HFF-Myc (cell line): ENCODE data around the gene LAIR1.
"Not testable (repeated sequence)": the region's sequence is repeated elsewhere in the genome, so short reads cannot be mapped to it uniquely, and the experiment has no call there.

Experiments used
- DNase-seq: peaks from one replicate; pipeline ENCODE4 v3.0.0-alpha.2; 2011; ENCODE audit warnings: low read depth; ENCODE audit errors: extremely low read depth
- H3K4me3 ChIP-seq: replicated peaks from 2 replicates; pipeline ENCODE4 v1.5.1; 2011; ENCODE audit warnings: low read depth, mild to moderate bottlenecking, control low read depth, low read length
- TF ChIP-seq, protein P1 (sequence below): IDR thresholded peaks from 2 replicates; pipeline ENCODE4 v1.5.1; 2012; ENCODE audit warnings: mild to moderate bottlenecking, low read depth, low read length, control low read depth; ENCODE audit errors: missing control alignments

The LAIR1 gene

DNA sequence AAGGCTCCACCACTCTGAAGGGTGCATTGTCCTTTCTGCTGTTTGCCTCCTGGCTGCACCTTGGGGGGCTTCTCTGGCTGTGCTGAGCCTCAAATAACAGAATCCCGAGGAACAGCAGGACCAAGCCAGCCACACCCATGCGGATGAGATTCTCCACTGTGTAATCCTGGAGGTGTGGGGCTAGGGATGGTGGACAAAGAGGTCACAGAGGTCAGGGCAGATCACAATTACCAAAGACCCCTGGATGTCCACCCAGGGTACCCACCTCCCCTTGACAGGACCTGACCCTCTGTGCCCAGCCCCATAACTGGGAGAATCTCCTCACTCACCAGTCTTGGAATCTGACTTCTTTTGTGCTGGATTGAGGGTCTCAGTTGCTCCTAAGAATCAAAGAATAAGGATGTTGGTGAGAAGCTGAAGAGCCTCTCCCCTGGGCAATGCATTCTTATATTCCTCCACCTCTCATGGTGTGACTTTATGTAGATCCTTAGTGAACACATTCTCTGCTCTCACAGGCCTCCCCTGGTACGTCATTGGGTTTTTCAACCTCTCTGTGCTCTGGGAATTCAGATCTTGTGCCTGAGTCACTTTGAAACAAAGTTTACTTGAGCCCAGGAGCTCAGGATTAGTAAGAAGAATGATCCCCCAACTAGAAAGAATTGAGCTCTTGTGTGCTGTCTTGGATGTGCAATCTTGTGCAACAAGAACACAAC, 31.0 kb downstream of the LAIR1 start:
- no peak for DNase-seq
- TF ChIP-seq, protein P1, sequence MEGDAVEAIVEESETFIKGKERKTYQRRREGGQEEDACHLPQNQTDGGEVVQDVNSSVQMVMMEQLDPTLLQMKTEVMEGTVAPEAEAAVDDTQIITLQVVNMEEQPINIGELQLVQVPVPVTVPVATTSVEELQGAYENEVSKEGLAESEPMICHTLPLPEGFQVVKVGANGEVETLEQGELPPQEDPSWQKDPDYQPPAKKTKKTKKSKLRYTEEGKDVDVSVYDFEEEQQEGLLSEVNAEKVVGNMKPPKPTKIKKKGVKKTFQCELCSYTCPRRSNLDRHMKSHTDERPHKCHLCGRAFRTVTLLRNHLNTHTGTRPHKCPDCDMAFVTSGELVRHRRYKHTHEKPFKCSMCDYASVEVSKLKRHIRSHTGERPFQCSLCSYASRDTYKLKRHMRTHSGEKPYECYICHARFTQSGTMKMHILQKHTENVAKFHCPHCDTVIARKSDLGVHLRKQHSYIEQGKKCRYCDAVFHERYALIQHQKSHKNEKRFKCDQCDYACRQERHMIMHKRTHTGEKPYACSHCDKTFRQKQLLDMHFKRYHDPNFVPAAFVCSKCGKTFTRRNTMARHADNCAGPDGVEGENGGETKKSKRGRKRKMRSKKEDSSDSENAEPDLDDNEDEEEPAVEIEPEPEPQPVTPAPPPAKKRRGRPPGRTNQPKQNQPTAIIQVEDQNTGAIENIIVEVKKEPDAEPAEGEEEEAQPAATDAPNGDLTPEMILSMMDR = no peak
- no peak overlapping the region for H3K4me3 ChIP-seq

DNA sequence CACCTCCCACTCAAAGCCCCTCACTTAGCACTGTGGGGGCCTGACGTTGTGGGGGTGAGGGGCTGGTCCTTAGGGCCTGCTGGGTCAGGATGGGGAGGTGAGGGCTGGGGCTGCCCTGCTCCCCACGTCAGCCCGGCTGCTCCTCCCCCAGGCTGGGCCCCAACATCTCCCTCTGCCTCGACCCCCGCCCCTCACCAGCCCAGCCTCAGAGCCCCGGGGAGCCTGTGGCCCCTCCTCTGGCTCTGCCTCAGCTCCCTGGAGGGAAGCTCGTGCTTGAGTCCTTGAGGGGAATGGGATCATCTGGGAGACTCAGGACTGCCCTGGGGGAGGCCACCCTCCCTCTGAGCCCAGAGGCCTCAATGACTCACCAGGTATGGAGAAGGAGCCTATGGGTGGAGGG, 32.6 kb downstream of the LAIR1 start:
- DNase-seq = no peak
- no peak overlapping the region for H3K4me3 ChIP-seq
- TF ChIP-seq, protein P1 = no peak

DNA sequence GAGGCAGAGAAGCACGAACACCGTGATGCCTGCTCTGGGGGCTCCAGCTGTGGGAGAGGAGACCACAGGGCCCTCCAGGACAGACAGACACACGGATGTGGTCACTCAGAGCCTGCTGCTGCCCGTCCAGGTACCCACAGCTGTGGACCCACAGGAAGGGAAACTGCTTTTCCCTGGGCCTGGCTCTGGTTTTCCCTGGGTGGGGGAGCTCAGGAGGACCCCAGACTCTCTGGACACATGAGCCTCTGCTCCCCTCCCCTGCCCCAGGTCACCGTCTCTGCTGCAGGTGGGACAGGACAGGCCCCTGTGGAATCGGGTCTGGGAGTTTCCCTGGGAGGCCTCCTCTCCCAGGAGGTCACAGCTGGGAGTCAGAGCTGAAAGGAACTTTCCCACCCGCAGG, 33.1 kb downstream of the LAIR1 start:
- TF ChIP-seq, protein P1 = no peak
- no peak for DNase-seq
- no peak overlapping the region for H3K4me3 ChIP-seq

DNA sequence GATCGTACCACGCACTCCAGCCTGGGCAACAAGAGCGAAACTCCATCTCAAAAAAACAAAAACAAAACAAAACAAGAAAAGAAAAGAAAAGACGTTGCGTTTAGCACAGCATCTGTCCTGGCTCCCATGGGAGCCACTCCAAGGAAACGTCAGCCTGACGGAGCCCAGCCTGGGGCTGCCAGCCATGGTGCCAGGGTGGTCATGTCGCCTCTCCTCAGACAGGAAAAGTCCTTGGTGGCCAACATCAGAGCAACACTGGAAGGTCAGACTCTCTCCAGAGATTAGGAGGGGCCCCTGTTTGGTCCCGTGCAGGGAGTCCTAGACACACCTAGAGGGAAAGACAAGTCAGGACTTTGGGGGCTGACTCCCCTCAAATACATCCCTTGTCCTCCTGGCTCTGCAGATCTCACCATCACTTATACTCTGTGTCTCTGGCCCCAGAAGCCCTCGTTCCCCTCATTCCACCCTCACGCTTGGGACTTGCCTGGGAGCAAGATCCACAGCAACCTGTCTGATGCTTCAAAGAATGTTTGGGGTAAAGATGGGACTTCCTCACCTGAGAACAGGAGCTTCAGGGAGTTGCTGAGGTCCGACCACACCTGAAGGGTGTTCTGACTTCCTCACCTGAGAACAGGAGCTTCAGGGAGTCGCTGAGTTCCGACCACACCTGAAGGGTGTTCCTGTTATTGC, 35.1 kb downstream of the LAIR1 start:
- TF ChIP-seq, protein P1 = no peak
- DNase-seq = no peak
- H3K4me3 ChIP-seq = no peak overlapping the region

DNA sequence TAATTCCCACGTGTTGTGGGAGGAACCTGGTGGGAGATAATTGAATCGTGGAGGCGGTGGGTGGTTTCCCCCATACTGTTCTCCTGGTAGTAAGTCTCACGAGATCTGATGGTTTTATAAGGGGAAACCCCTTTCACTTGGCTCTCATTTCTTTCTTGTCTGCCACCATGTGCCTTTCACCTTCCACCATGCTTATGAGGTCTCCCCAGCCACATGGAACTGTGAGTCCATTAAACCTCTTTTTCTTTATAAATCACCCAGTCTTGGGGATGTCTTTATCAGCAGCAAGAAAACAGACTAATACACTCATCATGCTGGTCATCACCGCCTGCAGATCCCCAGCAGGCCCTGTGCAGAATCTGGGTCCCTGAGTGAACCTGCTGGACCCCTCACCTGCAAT, 36.0 kb downstream of the LAIR1 start:
- not testable (repeated sequence) for H3K4me3 ChIP-seq, DNase-seq

DNA sequence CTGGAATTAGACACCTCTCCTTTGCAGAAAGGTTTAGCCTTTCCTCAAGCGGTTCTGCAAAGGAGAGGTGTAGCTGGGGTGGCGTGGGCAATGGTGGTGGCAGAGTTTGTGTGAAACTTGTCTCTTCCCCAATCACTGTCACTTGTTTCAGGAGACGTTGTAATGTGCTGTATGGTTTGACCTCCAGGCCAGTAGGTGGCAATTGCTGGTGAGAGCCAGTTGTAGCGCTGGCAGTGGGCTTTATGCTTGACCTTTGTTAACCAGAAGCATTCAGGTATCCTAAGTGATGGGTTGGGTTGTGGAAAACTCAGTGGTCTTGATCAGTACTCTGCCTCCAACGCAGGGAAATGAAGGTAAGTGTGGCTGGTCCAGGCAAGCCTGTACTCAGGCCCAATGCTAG, 39.1 kb downstream of the LAIR1 start:
- no peak overlapping the region for H3K4me3 ChIP-seq
- DNase-seq = no peak
- TF ChIP-seq, protein P1 = no peak

DNA sequence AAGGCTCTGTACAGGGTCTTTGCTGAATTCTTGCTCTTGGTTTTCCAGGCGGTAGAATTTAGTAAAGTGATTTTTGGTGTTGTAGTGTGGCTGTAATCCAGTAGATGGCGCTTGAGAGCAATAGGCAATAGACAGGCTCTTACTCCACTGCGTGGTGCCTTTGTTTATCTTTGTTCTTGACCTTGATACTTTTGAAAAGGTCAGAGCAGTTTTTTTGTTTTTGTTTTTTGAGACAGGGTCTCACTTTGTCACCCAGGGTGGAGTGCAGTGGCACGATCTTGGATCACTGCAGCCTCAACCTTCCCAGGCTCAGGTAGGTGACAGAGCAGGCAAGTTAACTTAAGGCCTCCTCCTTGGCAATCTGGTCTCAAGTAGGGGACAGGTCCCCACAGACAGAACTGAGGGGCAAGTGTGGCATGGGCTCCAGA, 39.5 kb downstream of the LAIR1 start:
- TF ChIP-seq, protein P1 = peak; percentile 82
- H3K4me3 ChIP-seq = no peak overlapping the region
- DNase-seq = peak; percentile 3
